ENCODE data around the gene TRMT112. TPM values are rescaled to one million over a fixed set of nuclear protein-coding genes. Genes with fewer than 3 reads are reported as not detected.

Gene TRMT112
- total and polyA plus RNA-seq, 2 of the 4 experiments (the other 2 are of a cell fraction), result 173 to 202 TPM

DNA sequence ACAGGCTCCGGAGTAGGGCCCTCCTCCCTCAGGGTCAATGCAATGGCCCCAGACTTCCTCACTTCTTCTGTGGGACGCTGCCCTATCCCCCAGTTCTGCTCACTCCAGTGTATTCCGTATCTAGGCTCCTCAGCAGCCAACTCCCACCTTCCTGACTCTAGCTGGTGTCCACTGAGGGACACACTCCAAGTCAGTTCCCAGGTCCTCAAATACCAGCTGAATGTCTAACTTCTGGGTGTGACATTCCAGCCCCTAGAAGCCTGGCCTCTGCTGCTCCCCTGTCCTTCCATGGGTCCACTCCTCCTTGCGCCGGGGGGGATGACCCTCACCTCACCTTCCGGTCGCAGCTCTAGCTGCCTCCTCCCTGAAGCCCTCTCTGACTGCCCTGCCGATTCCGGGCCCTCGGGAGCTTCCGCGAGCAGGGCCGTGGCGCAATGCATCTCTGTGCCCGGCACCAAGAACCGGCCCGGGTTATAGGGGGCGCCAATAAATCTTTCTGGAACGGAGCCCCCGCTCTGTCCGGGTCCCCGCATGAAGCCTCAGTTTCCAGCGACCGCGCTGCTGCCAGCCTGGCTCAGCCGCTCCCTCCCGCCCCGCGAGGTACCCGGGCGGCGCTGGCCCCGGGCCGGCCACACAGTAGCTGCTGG is 48.3 kb downstream of the TRMT112 start:
- Histone ChIP-seq H3K14ac (replicated peaks; ENCODE audit: low read depth, low read length) (peak overlapping the region; percentile 87), H3K23ac (ENCODE audit: low read depth, low read length) (peak overlapping the region; percentile 74), H4K8ac (ENCODE audit: low read depth in 2 of 2, low read length in 2 of 2) (peak overlapping the region; percentile 77 to 96), H4K20me1 (ENCODE audit: insufficient read depth, low read length) (no peaks in the 10 kb centered on the region; the same call in 1 of the 2 replicates), H3K18ac (ENCODE audit: low read depth, low read length) (peak overlapping the region; percentile 1; the same call in 1 of the 2 replicates), H3K9ac (ENCODE audit: low read depth, low read length) (peak overlapping the region; percentile 75), H2AFZ (replicated peaks; ENCODE audit: low read length, poor library complexity) (peak overlapping the region; percentile 96), H3K4me2 (ENCODE audit: low read depth, low read length) (peak overlapping the region; percentile 73), H4K91ac (ENCODE audit: insufficient read depth, low read depth, low read length) (peak overlapping the region; percentile 94), H2AK5ac (ENCODE audit: low read depth, low read length) (peak overlapping the region; percentile 94), H2BK120ac (ENCODE audit: low read depth, low read length) (peak overlapping the region; percentile 67), H3K4ac (ENCODE audit: low read depth, low read length) (peak overlapping the region; percentile 88), H3K9me3 (ENCODE audit: control insufficient read depth, insufficient read depth, low read length) (no peaks in the 10 kb centered on the region), H3K79me1 (ENCODE audit: low read depth in 1 of 2, low read length in 2 of 2) (peaks cover 9 to 33% of the 10 kb centered on the region in 2 experiments), H2AK9ac (replicated peaks; ENCODE audit: low read depth, low read length, poor library complexity) (peak overlapping the region; percentile 90), H3K27ac (ENCODE audit: insufficient read depth, low read length) (peak overlapping the region; percentile 76), H4K5ac (ENCODE audit: low read depth, low read length) (peak overlapping the region; percentile 51), H3K27me3 (ENCODE audit: control insufficient read depth, insufficient read depth, low read length) (no peaks in the 10 kb centered on the region), H2BK5ac (ENCODE audit: low read depth, low read length, poor library complexity, severe bottlenecking) (peak overlapping the region; percentile 61), H3K4me1 (ENCODE audit: control insufficient read depth, insufficient read depth, low read length) (peaks cover 11% of the 10 kb centered on the region), H3K9me1 (ENCODE audit: insufficient read depth, low read length) (peaks cover 5% of the 10 kb centered on the region; the same call in 1 of the 2 replicates), H3K36me3 (ENCODE audit: control insufficient read depth, insufficient read depth, low read length) (peaks cover 10% of the 10 kb centered on the region; the same call in 1 of the 2 replicates), H3K56ac (ENCODE audit: extremely low read depth, insufficient read depth, low read length) (peak overlapping the region; percentile 82), H2BK20ac (ENCODE audit: low read depth, low read length) (0 out of 2 replicates have a peak overlapping the region, but pooled peaks have one; percentile 20), H2BK15ac (ENCODE audit: low read depth, low read length) (0 out of 3 replicates have a peak overlapping the region, but pooled peaks have one; percentile 39), H3K4me3 (ENCODE audit: insufficient read depth, low read depth, low read length) (peak overlapping the region; percentile 56)
- peak; percentile 10 for ATAC-seq (ENCODE audit: low read depth)
- intact Hi-C loops (cut with micrococcal nuclease) (loop anchor here (1.0 kb wide), 1 partner anchor 39 kb away; the partner anchor contains the start of gene DNAJC4), in situ Hi-C loops (cut with MboI; ENCODE audit: low sequenced_read_pairs) (no loop called here), dilution Hi-C loops (cut with HindIII; ENCODE audit: low sequenced_read_pairs, unreplicated experiment) (no loop called here)
- TF ChIP-seq, protein P1, sequence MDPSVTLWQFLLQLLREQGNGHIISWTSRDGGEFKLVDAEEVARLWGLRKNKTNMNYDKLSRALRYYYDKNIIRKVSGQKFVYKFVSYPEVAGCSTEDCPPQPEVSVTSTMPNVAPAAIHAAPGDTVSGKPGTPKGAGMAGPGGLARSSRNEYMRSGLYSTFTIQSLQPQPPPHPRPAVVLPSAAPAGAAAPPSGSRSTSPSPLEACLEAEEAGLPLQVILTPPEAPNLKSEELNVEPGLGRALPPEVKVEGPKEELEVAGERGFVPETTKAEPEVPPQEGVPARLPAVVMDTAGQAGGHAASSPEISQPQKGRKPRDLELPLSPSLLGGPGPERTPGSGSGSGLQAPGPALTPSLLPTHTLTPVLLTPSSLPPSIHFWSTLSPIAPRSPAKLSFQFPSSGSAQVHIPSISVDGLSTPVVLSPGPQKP (IDR thresholded peaks at IDR 0.05; ENCODE audit: borderline replicate concordance, low read depth, low read length), result no peak
- TF ChIP-seq MXI1 (IDR thresholded peaks at IDR 0.05; ENCODE audit: borderline replicate concordance, low read depth, low read length) (no peak), CHD1 (IDR thresholded peaks at IDR 0.05; ENCODE audit: low read depth, low read length) (no peak), CEBPB (IDR thresholded peaks at IDR 0.05; ENCODE audit: low read depth, low read length) (peak; percentile 37; the same call in 1 of the 2 replicates), NFE2L2 (IDR thresholded peaks at IDR 0.05; ENCODE audit: low read depth, low read length) (no peak), RCOR1 (IDR thresholded peaks at IDR 0.05; ENCODE audit: insufficient replicate concordance, low read length) (no peak)
- TF ChIP-seq, protein P2, sequence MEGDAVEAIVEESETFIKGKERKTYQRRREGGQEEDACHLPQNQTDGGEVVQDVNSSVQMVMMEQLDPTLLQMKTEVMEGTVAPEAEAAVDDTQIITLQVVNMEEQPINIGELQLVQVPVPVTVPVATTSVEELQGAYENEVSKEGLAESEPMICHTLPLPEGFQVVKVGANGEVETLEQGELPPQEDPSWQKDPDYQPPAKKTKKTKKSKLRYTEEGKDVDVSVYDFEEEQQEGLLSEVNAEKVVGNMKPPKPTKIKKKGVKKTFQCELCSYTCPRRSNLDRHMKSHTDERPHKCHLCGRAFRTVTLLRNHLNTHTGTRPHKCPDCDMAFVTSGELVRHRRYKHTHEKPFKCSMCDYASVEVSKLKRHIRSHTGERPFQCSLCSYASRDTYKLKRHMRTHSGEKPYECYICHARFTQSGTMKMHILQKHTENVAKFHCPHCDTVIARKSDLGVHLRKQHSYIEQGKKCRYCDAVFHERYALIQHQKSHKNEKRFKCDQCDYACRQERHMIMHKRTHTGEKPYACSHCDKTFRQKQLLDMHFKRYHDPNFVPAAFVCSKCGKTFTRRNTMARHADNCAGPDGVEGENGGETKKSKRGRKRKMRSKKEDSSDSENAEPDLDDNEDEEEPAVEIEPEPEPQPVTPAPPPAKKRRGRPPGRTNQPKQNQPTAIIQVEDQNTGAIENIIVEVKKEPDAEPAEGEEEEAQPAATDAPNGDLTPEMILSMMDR (conservative IDR thresholded peaks at IDR 0.05; ENCODE audit: low read depth, low read length), result no peak
- 20% methylated on average over 1 of the region's 34 CpGs; no CpG with 5 or more reads in 1 of the 2 experiments for WGBS, 2 experiments (ENCODE audit: extremely low coverage in 2 of 2, insufficient read length in 1 of 2)
- ChIA-PET POLR2A (ENCODE audit: unreplicated experiment) (interaction anchor here (1.2 kb wide), 1 partner anchor 19 kb away, joined by 3 read pairs; no protein-coding TSS in a partner anchor), CTCF (interaction anchor here (1.3 to 1.5 kb wide), 2 partner anchors 8 to 65 kb away, joined by 3 read pairs; no protein-coding TSS in a partner anchor)
- DNase-seq, result peak; percentile 41
- BruUV-seq (replicated peaks), result no TSS peak

All from IMR-90 (cell line).